Stimulated activated CD4-positive, alpha-beta T cell treated with anti-CD3 and anti-CD28 coated beads, Interleukin-15, amount 100 ng/mL, for 1 hour (primary cell): ENCODE measurements around the gene CIPC.

Source experiments
- DNase-seq, 2 donors: peaks; one replicate each; pipeline ENCODE4 v3.0.0-alpha.2; 2020; ENCODE audit warnings: low read depth in 1 of 2, low spot score in 1 of 2

Gene CIPC

GRCh38 chr14:77069551-77069950 lies 28.5 kb upstream of the CIPC start:
- DNase-seq = no peak

- no peak for DNase-seq
Observed at GRCh38 chr14:77071938-77072388, 26.1 kb upstream of the CIPC start.

- no peak for DNase-seq
Observed at GRCh38 chr14:77074969-77075368, 23.1 kb upstream of the CIPC start.

GRCh38 chr14:77076113-77076631 lies 21.9 kb upstream of the CIPC start:
- no peak for DNase-seq

- no peak for DNase-seq
Observed at GRCh38 chr14:77077040-77077439, 21.0 kb upstream of the CIPC start.

- no peak for DNase-seq
Observed at GRCh38 chr14:77082356-77082755, 15.7 kb upstream of the CIPC start.

- DNase-seq = no peak
Observed at GRCh38 chr14:77083082-77083481, 15.0 kb upstream of the CIPC start.

GRCh38 chr14:77084985-77085384 lies 13.1 kb upstream of the CIPC start:
- no peak for DNase-seq

GRCh38 chr14:77085538-77085937 lies 12.5 kb upstream of the CIPC start:
- DNase-seq = no peak

GRCh38 chr14:77086017-77086727 lies 11.9 kb upstream of the CIPC start:
- DNase-seq = no peak

- no peak for DNase-seq
Observed at GRCh38 chr14:77086951-77087350, 11.1 kb upstream of the CIPC start.

- no peak for DNase-seq
Observed at GRCh38 chr14:77087631-77088030, 10.4 kb upstream of the CIPC start.

GRCh38 chr14:77088219-77088618 lies 9.8 kb upstream of the CIPC start:
- DNase-seq = no peak

- DNase-seq = no peak
Observed at GRCh38 chr14:77088645-77089044, 9.4 kb upstream of the CIPC start.

GRCh38 chr14:77091518-77091917 lies 6.5 kb upstream of the CIPC start:
- no peak for DNase-seq

GRCh38 chr14:77092676-77093075 lies 5.4 kb upstream of the CIPC start:
- DNase-seq = no peak

GRCh38 chr14:77094672-77095284 lies 3.3 kb upstream of the CIPC start:
- DNase-seq = peak; percentile 50 to 53

GRCh38 chr14:77097006-77097699 lies 905 bp upstream of the CIPC start:
- DNase-seq = no peak

- DNase-seq = peak in 1 of 2 donors; percentile 6
Observed at GRCh38 chr14:77098529-77099353, 683 bp downstream of the CIPC start.

GRCh38 chr14:77099425-77100167 lies 1.5 kb downstream of the CIPC start:
- DNase-seq = no peak
